GM18867 (cell line): ENCODE data around the gene GYPC.
"Not testable (repeated sequence)": the region's sequence is repeated elsewhere in the genome, so short reads cannot be mapped to it uniquely, and the experiment has no call there.

Source experiments
- ATAC-seq: cut with Tn5 transposase; IDR thresholded peaks from one replicate; pipeline ENCODE4 v1.9.1; 2021; ENCODE audit warnings: mild to moderate bottlenecking, moderate library complexity; ENCODE audit not compliant: unreplicated experiment

The GYPC gene, protein sequence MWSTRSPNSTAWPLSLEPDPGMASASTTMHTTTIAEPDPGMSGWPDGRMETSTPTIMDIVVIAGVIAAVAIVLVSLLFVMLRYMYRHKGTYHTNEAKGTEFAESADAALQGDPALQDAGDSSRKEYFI

DNA sequence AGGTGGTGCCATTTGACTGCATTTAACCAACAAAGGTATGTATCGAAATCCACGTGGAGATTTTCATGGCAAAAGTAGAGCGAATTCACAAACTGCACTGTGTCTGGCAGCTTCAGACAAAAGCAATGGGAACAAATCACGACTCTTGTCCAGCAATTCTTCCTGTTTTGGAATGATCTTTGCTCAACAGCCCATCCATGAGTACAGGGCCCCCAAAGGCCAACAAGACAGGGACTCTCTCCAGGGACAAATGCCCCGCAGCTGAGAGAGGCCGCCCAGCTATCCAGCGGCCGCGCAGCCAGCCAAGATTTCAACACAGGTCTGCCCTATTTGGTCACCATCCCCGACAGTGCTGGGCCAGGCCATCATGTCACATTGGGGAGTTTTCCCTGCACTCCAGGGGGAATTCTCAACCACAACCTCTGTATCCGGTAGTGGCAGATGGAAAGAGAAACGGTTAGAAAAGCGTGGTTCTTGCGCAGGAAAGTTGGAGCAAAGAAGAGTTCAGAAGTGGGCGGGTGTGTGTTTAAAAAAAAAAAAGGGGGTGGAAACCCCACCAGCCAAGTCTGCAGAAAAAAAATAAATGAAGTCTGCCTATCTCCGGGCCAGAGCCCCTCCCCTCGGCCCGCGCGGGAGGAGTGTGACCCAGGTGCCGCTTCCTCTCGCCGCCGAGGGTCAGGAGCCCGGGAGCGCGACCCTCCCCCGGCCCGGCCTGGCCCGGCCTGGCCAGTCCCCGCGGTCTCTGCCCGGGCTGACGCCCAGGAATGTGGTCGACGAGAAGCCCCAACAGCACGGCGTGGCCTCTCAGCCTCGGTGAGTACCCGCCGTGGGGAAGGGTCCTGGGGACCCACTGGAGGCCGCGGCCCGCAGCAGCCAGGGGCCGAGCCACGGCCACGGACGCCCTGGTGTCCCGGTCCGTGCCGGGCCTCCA lies at the start of gene GYPC:
GYPC (plus strand) TSS at position 659 of the 931 bp plus-strand sequence; CDS start at position 765, 106 bp downstream.
- ATAC-seq = peak; percentile 34

DNA sequence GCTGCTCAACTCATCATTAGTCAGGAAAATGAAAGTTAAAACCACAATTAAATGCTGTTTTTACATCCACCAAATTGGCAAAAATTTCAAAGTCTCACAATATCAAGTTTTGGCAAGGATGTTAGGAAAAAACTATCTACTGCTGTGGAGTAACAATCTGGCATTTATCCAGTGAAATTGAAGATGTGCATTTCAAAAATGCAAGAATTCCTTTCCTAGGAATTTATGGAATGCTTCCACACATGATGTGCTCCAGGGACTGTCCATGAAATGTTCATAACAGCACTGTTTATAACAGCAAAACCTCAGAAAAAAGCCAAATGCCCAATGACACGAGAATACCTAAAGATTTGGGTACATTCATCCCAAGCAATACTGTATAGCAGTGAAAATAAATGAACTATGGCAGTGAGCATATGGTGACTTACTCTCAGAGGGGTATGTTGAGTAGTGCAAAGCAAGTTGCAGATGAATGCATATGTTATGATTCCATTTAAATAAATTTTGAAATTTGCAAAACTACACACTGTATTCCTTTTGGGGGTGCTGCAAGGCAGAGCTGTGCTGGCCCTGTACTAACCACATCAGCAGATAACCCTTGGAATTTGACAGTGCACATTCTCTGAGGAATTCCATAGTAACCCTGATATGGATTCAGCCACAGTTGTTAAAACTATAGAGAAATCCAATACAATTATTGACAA lies 41.3 kb upstream of the GYPC start:
- ATAC-seq = no peak

DNA sequence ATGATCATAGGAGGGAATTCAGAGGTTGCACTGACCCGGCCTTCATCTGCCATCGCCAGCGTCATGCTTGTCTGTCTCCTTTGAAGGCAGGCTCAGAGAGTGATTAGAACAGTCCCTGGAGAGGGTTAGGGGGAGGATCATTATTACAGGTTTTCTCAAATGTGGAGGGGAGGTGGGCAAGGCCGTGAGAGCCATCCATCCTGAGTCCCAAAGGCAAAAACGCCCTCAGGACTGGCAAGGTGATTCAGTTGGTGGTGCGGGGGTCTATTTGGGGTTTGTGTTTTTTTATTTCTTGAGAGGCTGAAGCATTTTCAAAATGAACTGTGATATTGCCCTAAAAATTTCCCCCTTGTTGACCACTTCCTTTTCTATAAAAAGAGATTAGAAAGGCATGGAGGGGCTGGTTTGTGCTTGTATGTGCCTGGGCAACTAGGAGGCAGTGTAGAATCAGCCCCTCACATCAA lies 39.3 kb upstream of the GYPC start:
- no peak for ATAC-seq

DNA sequence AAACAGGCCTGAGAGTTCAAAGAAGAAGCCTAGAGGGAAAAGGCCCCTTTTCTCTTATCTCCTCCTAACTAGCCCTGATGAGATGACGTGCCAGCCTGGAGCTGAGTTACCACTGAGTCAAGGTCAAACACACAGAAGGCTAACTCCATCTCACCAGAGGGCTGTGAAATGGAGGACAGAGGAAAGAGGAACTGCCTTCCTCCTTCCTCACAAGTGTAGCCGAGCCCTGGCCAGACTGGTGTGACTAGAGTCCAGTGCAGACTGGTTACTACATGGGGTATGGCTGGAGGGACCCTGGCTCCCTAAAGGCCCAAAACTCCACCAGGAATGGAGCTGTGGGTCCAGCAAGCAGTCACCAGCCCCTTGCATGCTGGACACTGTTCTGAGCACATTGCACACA lies 35.7 kb upstream of the GYPC start:
- no peak for ATAC-seq

DNA sequence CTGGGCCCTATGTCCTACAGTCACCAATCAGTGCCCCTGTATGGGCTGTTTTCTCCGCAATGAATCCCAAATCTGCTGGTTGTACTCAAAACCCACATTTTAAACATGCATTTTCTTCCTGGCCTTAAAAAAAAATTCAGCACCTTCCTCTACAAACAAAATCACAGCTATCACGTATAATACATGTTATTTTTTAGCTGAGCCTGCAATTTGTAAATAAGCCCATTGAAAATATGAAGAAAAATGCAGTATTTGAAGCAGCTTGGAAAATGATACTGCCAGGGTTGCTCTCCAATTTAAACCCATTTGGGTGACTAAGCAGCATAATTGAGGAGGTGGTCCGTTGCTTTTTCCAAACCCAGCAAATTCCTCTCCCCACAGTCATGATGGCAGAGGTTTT lies 33.0 kb upstream of the GYPC start:
- no peak for ATAC-seq

DNA sequence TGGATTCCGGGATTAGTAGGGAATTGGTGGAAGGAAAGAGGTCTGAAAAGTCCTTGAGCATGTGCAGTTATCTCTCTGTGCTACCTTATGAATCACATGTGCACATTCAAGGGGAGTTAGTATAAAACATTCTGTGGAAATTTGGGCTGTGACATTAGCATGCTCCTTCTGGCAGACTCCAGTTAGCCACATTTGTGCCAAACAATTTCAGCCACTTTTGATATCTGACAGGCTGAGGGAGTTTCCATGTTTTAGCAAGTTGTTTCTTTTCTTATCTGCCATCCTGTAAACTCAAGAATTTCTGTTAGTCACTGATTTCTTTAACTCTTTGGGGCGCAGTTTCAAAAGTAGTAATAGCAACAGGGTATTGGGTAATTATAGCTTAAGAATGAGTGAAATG lies 28.3 kb upstream of the GYPC start:
- no peak for ATAC-seq

DNA sequence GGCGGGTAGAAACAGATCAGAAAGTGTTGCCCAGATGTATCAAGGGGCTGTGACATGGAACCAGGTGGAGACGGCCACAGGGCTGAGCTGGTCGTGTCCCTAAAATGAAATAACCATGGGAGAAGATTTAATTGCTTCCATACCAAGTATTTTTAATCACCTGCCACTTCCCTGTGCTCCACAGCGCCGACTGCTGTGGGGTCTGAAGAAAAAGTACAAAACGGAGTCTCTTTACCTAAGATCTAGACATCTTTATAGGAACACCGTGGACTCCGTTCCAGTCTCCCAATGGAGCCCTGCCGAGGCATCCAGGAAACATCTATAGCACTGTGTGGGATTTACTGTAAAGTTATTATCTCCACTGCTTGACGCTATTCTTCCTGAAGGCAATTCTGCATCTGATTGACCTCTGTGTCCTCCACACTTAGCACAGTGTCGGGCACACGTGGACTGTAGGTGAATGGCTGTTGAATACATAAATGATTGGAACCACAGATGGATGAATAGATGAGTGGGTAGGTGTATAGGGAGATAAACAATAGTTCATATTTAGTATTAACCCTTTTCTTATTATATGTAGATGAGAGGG lies 21.6 kb upstream of the GYPC start:
- peak; percentile 69 for ATAC-seq

DNA sequence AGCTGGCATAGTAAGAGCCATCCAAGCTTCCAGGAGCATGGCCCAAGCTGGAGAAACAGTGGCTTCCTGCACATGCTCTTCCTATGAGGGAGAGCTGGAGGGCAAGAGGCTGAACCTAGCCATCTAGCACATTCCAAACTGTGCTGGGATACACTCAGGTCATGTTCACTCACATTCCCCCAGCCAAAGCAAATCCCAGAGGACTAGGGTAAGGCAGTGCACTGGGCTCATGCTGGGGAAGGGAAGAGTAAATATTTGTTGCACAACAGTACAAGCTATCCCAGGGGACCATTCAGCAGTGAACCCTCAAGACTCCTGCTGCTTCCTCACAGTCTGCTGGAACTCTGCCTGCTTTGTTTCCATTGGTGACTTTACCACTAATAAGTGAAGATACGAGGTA lies 20.7 kb upstream of the GYPC start:
- no peak for ATAC-seq

DNA sequence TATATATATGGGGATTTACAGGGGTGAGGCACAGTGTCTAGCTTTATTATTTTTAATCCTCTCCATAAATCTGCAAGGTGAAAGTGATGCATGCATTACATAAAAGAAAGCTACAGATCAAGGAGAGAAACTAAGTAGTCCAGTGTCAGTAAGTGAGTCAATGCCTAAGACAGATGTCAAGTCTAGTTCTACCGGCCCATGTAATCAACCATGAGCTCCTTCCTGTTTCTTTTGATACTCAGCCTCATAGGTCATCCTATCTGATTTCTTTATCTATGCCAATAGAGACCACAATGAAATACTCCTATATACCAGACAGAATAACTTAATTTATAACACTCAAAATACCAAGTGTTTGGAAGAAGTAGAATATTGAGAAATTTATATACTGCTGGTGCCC lies 20.2 kb upstream of the GYPC start:
- no peak for ATAC-seq

DNA sequence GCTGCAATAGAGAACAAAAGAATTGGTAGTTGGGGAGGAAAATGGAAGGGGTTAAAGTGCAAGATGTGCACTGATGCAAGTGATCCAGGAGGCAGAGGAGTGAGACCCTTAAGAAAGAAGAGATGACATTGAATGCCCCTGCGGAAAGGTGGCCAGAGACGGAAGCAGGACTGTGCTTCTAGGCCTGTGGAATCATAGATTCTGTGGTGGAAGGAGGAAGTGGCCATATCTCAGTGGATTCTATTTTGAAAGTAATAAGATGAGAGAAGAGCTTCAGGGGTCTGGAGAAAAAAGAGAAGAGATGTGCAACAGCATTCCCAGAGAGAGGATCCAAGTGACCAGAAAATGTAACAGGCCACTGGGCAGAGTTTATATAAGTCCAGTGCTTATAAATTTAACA lies 18.6 kb upstream of the GYPC start:
- ATAC-seq = no peak

DNA sequence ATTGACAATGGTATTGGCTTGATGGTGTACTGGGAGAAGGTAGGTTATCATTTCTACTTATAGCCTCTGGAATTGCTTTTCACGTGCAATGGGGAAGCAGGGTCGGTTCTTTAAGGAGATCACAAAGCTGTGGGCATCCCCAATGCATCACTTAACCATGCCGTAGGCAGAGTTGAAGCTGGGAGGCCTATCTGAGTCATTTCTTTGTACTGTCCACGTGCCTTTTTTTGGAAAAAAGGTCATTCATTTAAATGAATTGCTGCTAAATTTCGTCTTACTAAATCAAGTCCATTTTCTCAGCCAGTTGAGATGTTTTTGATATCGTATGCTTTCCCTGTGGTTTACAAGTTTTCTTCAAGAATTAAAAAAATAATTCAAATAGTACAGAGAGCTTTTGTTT lies 17.2 kb upstream of the GYPC start:
- no peak for ATAC-seq

DNA sequence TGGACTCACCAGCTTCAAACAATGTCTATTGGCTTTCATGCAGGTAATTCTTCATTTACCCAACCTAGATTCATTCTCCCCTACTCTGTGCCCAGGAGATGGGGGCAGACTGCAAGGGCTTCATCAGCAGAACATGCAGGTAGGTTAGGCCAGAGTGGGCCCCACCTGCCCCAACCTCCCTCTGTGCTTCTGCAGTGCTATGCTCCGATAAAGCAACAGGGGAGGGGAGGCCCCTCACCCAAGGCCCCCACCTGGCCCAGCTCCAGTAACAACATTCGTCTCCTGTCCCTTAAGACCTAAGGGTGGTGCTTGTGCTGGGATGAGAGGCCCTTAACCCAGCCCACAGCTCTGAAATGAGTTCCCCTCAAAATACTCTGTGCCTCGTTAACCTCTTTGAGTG lies 16.7 kb upstream of the GYPC start:
- no peak for ATAC-seq

DNA sequence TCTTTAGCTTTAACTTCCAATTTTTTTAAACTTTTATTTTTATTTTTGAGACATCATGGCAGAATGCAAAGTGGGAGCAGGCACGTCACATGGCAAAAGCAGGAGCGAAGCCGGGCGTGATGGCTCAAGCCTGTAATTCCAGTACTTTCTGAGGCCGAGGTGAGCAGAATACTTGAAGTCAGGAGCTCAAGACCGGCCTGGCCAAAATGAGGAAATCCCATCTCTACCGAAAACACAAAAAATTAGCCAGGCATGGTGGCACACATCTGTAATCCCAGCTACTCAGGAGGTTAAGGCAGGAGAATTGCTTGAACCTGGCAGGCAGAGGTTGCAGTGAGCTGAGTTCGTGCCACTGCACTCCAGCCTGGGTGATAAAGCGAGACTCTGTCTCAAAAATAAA lies 14.7 kb upstream of the GYPC start:
- ATAC-seq = not testable (repeated sequence)

DNA sequence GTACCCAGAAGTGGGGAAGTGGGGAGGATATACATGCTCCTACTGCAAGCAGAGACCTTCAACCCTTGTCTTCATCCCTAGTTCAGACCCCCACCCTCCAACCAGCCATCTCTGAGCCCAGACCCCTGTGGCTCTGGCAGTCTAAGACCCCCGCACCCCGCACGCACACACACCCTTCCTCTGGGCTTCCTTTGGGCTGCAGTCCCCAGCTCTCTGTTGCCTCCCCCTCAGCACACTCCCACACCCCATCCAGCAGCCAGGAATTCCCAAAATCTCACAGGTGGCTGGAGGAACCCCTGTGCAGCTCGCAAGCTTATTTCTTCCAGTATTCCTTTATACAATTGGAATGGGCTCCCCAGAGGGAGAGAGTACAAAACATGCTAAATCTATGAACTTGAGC lies 13.9 kb upstream of the GYPC start:
- no peak for ATAC-seq

DNA sequence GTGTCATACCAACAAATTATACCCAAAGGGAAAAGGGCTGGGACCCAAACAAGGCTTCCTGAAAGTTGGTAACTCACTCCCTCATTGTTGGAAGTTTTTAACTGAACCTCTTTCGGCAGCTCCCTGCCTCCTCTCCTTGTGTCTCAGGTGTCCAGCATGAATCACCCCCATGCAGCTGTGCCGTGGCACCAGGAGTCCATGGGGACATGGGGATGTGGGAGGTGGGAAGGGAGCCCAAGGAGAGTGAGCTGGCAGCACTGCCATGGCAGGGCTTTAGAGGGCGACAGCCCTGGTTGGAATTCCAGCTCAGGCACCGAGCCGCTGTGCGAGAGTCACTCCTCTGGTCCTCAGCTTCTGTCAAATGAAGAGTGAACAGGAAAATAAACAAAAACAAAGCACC lies 12.5 kb upstream of the GYPC start:
- ATAC-seq = no peak

DNA sequence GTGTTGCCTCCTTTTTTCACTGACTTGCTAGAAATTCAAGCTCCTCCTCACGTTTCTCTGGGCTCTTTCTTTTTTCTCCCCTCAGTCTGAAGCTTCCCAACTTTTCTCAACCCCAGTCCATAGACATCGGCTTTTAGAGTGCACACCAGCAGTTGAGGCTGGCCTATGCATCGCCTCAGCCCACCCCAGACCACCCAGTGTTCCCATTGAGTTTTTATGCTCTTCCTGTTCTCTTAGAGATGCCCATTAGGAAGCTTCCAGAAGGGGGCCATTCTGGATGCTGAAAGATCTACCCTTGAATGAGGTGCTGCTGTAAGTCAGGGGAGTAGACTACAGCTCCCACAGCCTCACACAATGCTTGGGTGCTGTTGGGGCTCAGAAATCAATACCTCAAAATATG lies 12.0 kb upstream of the GYPC start:
- ATAC-seq = no peak

DNA sequence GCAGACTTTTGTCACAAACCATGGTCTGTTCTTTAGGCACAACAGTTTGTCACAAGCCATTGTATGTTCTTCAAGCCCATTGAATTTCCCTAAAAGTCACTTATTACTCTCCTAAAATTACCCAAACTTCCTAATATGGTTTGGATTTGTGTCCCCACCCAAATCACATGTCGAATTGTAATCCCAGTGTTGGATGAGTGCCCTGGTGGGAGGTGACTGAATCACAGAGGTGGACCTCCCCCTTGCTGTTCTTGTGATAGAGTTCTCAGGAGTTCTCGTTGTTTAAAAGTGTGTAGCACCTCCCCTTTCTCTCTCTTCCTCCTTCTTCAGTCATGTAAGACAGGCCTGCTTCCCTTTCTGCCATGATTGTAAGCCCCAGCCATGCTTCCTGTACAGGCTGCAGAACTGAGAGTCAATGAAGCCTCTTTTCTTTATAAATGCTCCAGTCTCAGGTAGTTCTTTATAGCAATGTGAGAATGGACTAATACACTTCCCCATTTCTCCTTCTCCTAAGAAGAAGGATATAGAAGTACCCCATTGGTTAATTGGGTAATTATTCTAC lies 11.2 kb upstream of the GYPC start:
- peak; percentile 87 for ATAC-seq

DNA sequence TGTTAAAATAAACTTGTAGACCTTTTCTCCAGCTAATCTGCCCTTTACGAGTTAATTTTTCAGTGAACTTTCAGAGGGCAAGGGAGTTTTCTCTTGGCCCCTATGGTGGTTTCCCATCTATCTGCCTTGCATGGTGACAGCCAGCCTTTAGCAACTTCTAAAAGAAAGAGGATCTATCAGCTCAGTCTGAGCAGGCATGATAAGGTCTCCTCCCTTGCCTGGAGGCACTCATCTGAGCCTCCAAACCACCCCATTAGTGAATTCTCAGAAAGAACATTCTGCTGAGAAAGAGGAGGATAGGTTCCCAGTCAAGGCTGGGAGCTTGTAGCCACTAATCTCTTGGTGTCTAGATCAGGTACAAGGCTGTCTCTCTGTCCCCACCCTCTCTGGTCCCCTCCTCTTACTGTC lies 10.7 kb upstream of the GYPC start:
- peak; percentile 54 for ATAC-seq

DNA sequence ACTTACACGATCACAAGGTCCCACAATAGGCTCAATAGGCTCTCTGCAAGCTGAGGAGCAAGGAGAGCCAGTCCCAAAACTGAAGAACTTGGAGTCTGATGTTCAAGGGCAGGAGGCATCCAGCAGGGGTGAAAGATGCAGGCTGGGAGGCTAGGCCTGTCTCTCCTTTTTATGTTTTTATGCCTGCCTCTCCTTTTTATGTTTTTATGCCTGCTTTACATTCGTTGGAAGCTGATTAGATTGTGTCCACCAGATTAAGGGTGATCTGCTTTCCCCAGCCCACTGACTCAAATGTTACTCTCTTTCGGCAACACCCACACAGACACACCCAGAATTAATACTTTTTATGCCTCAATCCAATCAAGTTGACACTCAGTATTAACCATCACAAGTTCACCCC lies 9.9 kb upstream of the GYPC start:
- no peak for ATAC-seq

DNA sequence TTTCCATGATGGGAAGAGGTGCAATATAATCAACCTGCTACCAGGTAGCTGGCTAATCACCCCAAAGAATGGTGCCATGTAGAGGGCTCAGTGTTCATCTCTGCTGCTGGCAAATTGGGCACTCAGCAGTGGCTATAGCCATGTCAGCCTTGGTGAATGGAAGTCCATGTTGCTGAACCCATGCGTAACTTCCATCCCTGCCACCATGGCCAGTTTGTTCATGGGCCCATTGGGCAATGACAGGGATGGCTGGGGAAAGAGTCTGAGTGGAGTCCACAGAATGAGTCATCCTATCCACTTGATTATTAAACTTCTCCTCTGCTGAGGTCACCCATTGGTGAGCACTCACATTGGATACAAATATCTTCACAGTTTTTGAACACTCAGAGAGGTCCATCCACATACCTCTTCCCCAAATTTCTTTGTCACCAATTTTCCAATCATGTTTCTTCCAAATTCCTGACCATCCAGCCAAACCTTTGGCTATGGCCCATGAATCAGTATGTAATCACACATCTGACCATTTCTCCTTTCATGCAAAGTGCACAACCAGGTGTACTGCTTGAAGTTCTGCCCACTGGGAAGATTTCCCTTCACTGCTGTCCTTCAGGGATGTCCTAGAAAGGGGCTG lies 8.1 kb upstream of the GYPC start:
- ATAC-seq = not testable (repeated sequence)

DNA sequence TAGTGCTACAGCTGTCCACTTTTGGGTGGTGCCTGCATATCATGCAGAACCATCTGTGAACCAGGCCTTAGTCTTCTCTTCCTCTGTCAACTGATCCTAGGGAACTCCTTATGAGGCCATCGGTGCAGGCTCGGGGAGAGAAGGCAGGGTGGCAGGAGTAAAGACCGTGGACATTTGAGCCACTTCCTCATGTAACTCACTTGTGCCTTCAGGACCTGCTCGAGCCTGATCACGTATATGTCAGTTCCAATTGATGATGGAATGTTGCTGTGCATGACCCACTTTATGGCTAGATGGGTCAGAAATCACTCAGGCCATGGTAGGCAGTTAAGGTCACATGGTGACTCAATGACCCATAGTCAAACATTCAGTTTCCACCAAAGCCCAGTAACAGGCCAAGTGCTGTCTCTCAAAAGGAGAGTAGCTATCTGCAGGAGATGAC lies 7.6 kb upstream of the GYPC start:
- ATAC-seq = not testable (repeated sequence)
